Stimulated activated CD4-positive, alpha-beta T cell treated with anti-CD3 and anti-CD28 coated beads, Interleukin-12 subunit alpha, Interleukin-12 subunit beta, amount 100 ng/mL, for 48 hours (primary cell): Measurements from ENCODE around the gene RXRA.

Source experiments
- DNase-seq, 3 donors: peaks; one replicate each; pipeline ENCODE4 v3.0.0-alpha.2; 2020; ENCODE audit warnings: low read depth in 2 of 3, low spot score in 1 of 3

The RXRA gene

GRCh38 chr9:134412298-134412711 lies 86.0 kb downstream of the RXRA start:
- DNase-seq = no peak

GRCh38 chr9:134413112-134413715 lies 87.0 kb downstream of the RXRA start:
- DNase-seq = no peak

- DNase-seq = no peak
Measured at GRCh38 chr9:134413890-134414623, 87.8 kb downstream of the RXRA start.

GRCh38 chr9:134414900-134415425 lies 88.7 kb downstream of the RXRA start:
- DNase-seq = no peak

GRCh38 chr9:134416385-134417015 lies 90.2 kb downstream of the RXRA start:
- no peak for DNase-seq

GRCh38 chr9:134418354-134418753 lies 92.1 kb downstream of the RXRA start:
- DNase-seq = no peak

GRCh38 chr9:134419000-134419683 lies 92.9 kb downstream of the RXRA start:
- DNase-seq = no peak

GRCh38 chr9:134419684-134420076 lies 93.4 kb downstream of the RXRA start:
- no peak for DNase-seq

- no peak for DNase-seq
Measured at GRCh38 chr9:134420281-134420845, 94.1 kb downstream of the RXRA start.

GRCh38 chr9:134420974-134421432 lies 94.7 kb downstream of the RXRA start:
- DNase-seq = no peak

- no peak for DNase-seq
Measured at GRCh38 chr9:134421888-134422287, 95.6 kb downstream of the RXRA start.

- DNase-seq = no peak
Measured at GRCh38 chr9:134422301-134423090, 96.2 kb downstream of the RXRA start.

- no peak for DNase-seq
Measured at GRCh38 chr9:134423166-134423565, 96.9 kb downstream of the RXRA start.

- no peak for DNase-seq
Measured at GRCh38 chr9:134423749-134424148, 97.5 kb downstream of the RXRA start.

- DNase-seq = no peak
Measured at GRCh38 chr9:134424818-134425217, 98.6 kb downstream of the RXRA start.

GRCh38 chr9:134425401-134425800 lies 99.1 kb downstream of the RXRA start:
- DNase-seq = no peak

- no peak for DNase-seq
Measured at GRCh38 chr9:134425812-134426211, 99.6 kb downstream of the RXRA start.

- DNase-seq = no peak
Measured at GRCh38 chr9:134426436-134426835, 100.2 kb downstream of the RXRA start.

GRCh38 chr9:134427153-134427782 lies 101.0 kb downstream of the RXRA start:
- DNase-seq = no peak

- no peak for DNase-seq
Measured at GRCh38 chr9:134428559-134428958, 102.3 kb downstream of the RXRA start.
